Left forelimb (tissue), 1 donor: Measurements from ENCODE around the gene FAM149A.

Experiments used
- DNase-seq: peaks from one replicate; pipeline ENCODE4 v3.0.0-alpha.2; 2018; ENCODE audit warnings: low spot score

FAM149A gene

DNA sequence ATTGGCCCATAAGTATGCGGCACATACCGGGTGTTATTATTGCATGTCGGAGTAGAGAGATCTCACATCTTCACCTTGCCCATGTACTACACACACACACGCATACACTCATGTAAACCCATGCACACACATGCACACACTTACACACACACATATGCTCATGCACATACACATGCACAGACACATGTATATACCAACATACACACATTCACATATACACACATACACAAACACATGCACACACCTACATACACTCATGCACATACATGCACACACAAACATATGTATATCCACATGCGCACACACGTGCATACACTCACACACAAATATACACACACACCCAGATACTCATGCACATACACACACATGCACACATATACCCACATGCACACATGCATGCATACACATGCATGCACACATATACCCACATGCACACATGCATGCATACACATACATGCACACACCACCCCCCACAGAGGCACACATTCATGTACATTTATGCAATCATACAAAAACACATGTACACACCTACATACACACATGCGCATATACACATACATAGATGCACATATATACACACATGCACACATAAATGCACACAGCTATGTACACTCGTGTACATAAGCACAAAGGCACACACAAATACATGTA is 98.1 kb downstream of the FAM149A start:
- DNase-seq, result no peak

DNA sequence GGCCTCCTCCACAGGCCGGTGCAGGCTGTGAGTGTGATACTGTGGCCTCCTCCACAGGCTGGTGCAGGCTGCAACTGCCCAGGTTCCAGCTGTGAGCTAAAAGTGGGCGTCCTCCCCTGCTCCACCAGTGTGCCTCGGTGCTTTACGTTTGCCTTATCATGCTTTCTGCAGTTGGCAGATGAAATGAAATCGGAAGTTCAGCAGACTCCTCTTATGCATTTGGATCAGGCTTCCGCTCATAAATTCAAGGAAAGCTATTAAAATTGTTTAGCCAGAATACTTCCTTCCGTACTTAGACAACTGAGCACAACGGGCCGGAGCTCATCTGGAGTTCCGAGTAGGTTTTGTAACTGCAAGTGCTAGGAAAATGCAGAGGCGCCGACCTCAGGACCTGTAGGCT is 98.9 kb downstream of the FAM149A start:
- no peak for DNase-seq

GRCh38 chr4:186204103-186204559 is 99.6 kb downstream of the FAM149A start:
- peak; percentile 71 for DNase-seq

- no peak for DNase-seq
Observed at GRCh38 chr4:186204686-186205085, 100.2 kb downstream of the FAM149A start.

DNA sequence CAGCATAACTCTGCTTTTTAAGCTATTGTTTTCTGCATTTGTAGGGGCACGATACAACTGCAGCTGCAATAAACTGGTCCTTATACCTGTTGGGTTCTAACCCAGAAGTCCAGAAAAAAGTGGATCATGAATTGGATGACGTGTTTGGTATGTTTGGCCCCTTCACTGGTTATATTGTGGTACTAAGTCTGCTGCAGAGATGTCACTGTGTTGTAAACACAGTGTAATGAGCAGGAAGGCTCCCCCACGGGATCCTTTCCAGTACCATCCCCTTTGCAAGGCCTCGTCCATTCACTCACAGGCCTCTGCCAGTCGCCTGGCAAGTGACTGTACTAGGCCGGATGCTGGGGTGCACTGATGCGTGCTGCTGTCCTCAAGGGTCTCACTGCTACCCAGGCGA is 100.7 kb downstream of the FAM149A start:
- no peak for DNase-seq

GRCh38 chr4:186216465-186217024 is 112.0 kb downstream of the FAM149A start:
- DNase-seq, result no peak

DNA sequence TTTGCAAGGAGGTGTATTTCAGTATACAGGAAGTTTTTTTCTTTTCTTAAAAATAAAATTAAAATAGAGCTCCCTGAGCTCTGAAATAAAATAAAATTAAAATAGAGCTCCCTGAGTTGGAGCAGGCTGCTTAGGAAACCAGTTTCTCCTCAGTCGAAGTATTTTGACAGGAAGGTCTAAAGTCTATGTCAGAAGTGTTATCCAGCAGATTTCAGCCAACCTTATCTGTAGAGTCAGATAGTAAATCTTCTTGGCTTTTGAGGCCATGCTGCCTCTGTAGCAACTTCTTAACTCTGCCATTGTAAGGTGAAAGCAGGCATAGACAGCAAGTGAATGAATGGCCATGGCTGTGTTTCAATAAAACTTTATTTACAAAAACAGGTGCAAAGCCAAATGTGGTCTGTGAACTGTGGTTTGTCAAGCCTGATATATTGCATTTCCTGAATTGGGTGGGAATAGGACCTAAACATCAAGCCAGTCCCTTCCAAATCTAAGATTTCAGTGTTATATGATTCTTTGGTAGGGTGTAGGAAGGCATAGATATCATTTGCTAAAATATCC is 113.3 kb downstream of the FAM149A start:
- DNase-seq, result no peak

DNA sequence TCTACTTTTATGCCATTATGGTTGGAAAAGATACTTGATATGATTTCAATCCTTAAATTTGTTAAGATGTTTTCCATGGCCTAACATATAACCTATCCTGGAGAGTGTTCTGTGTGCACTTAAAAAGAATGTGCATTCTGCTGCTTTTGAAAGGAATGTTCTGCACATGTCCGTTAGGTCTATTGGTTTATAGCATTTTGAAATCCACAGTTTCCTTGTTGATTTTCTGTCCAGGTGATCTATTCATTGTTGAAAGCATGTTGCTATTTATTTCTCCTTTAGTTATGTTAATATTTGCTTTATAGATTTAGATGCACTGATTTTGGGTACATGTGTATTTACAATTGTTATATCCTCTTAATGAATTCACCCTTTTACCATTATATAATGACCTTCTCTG is 117.1 kb downstream of the FAM149A start:
- DNase-seq, result no peak
